BJ (cell line): ENCODE measurements around the gene SREBF1. TPM values are rescaled to one million over a fixed set of nuclear protein-coding genes. Genes with fewer than 3 reads are reported as not detected.

Experiments
- CTCF ChIA-PET: fragments of 350-600 bp; formaldehyde crosslinking; extraction: SDS; loops from one replicate; lab custom pipeline; 2021; ENCODE audit warnings: antibody characterized with exemption, inconsistent platforms; lab: Yijun Ruan, JAX
- POLR2A ChIA-PET: fragments of 300-600 bp; sonication (Branson Sonifier 250); formaldehyde crosslinking; extraction: SDS; loops from one replicate; lab custom pipeline; 2021; ENCODE audit warnings: antibody characterized with exemption; lab: Charles Lee
- DNase-seq: peaks from one replicate; pipeline ENCODE4 v3.0.0-alpha.2; 2011; ENCODE audit warnings: low read depth
- H3K27me3 ChIP-seq: 2 replicates; pipeline ENCODE4 v1.6.0; 2011; ENCODE audit warnings: low read length; ENCODE audit not compliant: control insufficient read depth, insufficient read depth
- H3K36me3 ChIP-seq: 2 replicates; pipeline ENCODE4 v1.5.1; 2011; ENCODE audit warnings: low read length; ENCODE audit not compliant: control insufficient read depth, insufficient read depth
- H3K4me3 ChIP-seq: 2 replicates; pipeline ENCODE4 v1.5.1; 2011; ENCODE audit warnings: low read depth, mild to moderate bottlenecking, control low read depth, low read length
- polyA plus RNA-seq: library from polyadenylated mRNA; depleted of rRNA; stranded (reverse); fragments of >200 nt; gene quantifications from 2 replicates; pipeline ENCODE4 v1.2.3, GENCODE V29; 2011
- TF ChIP-seq, protein P1 (sequence below): IDR thresholded peaks from 2 replicates; pipeline ENCODE4 v1.5.1; 2011; ENCODE audit warnings: low read depth, mild to moderate bottlenecking, control low read depth, inconsistent platforms, low read length, moderate library complexity; ENCODE audit not compliant: insufficient read depth

The SREBF1 gene
- polyA plus RNA-seq, 1 experiment, result 27.7 TPM

DNA sequence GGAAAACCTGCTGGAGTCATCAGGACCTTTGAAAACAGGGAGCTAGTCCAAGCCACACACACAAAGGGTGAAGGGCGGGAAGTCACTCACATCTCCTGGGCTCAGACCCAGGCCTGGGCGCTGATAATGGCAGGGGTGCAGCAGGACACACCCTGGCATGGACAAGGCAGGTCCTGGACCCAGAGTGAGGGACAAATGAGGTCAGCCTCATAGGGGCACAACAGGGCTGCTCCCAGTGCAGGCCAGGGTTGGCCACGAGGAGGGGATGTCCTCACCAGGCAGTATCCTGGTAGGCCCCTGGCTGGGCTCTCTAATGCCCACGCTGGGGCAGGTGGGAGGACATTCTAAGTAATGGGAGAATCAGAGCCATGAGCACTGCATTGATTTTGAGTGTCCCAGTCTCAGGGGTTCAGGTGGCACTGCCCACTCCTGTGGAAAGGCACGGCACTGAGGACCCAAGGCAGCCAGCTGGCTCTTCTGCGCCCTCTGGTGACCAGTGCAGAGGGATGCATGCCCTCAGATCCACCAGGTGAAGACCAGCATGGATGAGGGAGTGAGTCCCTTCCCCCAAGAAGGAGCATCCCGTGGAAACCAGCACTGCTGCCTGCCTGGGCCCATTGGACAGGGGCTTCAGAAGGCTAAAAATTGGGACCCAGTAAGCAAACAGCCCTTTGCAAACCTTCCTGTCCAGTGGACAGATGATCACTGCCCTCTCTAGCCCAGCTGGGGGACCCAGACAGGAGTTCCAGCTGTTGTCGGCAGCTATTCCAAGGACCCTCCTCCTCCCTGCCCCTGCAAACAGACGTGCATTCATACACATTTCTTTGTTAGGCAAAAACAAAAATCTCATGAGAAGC, 23.4 kb upstream of the SREBF1 start:
- H3K27me3 ChIP-seq, result no peaks in the 10 kb centered on the region
- no peak overlapping the region for H3K4me3 ChIP-seq
- POLR2A ChIA-PET, result no interaction called here
- peaks cover 3% of the 10 kb centered on the region for H3K36me3 ChIP-seq
- TF ChIP-seq, protein P1, sequence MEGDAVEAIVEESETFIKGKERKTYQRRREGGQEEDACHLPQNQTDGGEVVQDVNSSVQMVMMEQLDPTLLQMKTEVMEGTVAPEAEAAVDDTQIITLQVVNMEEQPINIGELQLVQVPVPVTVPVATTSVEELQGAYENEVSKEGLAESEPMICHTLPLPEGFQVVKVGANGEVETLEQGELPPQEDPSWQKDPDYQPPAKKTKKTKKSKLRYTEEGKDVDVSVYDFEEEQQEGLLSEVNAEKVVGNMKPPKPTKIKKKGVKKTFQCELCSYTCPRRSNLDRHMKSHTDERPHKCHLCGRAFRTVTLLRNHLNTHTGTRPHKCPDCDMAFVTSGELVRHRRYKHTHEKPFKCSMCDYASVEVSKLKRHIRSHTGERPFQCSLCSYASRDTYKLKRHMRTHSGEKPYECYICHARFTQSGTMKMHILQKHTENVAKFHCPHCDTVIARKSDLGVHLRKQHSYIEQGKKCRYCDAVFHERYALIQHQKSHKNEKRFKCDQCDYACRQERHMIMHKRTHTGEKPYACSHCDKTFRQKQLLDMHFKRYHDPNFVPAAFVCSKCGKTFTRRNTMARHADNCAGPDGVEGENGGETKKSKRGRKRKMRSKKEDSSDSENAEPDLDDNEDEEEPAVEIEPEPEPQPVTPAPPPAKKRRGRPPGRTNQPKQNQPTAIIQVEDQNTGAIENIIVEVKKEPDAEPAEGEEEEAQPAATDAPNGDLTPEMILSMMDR, result peak; percentile 96
- CTCF ChIA-PET, result interaction anchor here (0.6 to 6.9 kb wide), 21 partner anchors 10 to 185 kb away, joined by 3 to 78 read pairs (median 5); partner anchors contain the start of gene SREBF1
- DNase-seq, result no peak

DNA sequence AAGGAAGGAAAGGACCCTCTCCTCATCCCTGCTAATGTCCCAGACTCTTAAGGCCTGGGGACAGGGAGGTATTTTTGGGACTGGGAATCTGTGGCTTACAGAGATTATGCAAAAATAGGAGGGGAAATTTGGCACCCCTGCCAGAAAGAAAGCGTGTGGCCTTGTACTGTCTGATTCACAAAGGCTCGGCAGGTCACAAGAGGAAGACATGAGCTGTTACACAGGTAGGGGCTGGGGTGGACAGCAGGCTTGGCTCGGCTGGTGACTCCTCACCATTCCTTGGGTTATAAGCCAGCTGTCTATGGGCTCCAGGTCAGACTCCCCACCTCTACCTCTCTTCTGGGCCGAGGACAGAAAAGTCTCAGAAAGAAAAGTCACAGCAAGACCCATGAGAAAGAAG, 20.7 kb upstream of the SREBF1 start:
- no peak for DNase-seq
- ChIA-PET CTCF (interaction anchor here (0.8 to 1.5 kb wide), 5 partner anchors 9 to 177 kb away, joined by 3 to 4 read pairs (median 3); no protein-coding TSS in a partner anchor), POLR2A (no interaction called here)

DNA sequence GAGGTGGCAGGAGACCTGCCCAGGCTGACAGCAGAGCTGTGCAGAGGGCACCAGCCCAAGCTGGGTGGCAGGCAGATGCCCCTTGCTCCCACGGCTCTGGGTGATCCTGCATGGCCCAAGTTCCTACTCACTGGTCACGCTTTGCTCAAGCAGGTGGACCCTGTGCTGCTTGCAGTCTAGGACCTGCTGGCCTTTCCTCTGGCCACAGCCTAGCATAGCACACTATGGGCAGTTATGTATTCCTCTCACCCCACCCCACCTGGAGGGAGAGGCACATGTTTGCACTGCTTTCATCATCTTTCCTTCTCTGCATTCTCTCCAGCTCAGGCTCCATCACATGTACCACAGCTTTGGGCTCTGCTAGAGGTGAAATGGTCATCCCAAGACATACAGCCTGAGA, 19.6 kb upstream of the SREBF1 start:
- TF ChIP-seq, protein P1, result no peak
- CTCF ChIA-PET, result interaction anchor here (1.1 kb wide), 1 partner anchor 63 kb away, joined by 3 read pairs; no protein-coding TSS in a partner anchor
- POLR2A ChIA-PET, result no interaction called here
- no peak for DNase-seq
- H3K4me3 ChIP-seq, result no peak overlapping the region
- no peaks in the 10 kb centered on the region for H3K27me3 ChIP-seq
- peaks cover 2% of the 10 kb centered on the region for H3K36me3 ChIP-seq

More for the DNA sequence above, 20.7 kb upstream of the SREBF1 start:
- H3K36me3 ChIP-seq, result peaks cover 2% of the 10 kb centered on the region
- TF ChIP-seq, protein P1, result no peak
- no peaks in the 10 kb centered on the region for H3K27me3 ChIP-seq
- H3K4me3 ChIP-seq, result no peak overlapping the region

DNA sequence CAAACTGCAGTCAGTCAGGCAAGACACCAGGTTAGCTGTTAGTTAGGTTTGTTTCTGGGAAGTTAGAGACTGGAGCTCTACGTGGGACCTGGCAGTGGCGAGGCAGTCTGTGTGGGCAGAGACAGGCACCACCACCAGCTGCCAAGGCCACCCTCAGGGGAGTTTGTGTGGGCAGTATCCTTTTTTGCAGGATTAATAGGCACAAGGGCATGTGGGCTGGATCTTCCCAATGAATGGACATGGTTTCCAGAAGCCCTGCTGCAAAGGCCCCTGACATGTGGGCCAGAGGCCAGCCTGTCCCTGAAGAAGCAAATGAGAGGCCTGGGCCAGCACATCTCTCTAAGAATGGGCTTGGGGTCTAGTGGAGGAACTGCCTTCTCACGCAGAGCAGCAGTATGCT, 19.2 kb upstream of the SREBF1 start:
- TF ChIP-seq, protein P1, result no peak
- ChIA-PET POLR2A (no interaction called here), CTCF (interaction anchor here (1.1 to 1.5 kb wide), 3 partner anchors 38 to 64 kb away, joined by 3 to 5 read pairs (median 3); no protein-coding TSS in a partner anchor)
- DNase-seq, result no peak
- Histone ChIP-seq H3K27me3 (no peaks in the 10 kb centered on the region), H3K4me3 (no peak overlapping the region), H3K36me3 (peaks cover 2% of the 10 kb centered on the region)

DNA sequence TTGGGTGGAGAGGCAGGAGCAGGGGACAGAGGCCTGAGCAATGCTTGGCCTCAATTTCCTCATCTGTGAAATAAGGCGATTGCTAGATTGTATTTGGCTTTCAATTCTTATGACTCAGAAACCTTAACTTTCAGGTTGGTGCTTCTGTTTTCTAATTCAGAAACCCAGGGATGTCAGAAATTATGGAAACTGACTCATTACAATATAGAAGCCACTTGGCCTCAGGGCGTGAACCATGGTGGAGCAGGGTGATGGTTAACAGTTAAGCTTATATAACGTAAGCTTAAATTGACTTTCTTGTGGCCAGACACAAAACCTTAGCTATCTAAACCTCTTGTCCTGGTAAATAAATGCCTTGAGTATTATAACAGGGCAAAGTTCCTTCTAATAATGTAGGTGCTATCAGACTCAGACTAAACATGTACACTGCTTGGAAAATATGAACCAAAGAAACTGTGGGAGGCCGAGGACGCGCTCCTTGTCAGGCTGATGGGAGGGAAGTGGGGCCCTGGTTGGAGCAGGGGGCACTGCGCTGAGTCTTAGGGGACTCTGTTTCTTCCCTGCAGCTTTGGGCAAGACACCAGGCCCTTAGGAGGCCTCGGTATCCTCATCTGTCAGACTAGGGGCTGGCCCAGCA, 17.1 kb upstream of the SREBF1 start:
- ChIA-PET CTCF (interaction anchor here (1.6 kb wide), 1 partner anchor 171 kb away, joined by 3 read pairs; no protein-coding TSS in a partner anchor), POLR2A (no interaction called here)
- TF ChIP-seq, protein P1, result no peak
- no peaks in the 10 kb centered on the region; the same call in none of the 2 replicates for H3K36me3 ChIP-seq
- H3K27me3 ChIP-seq, result no peaks in the 10 kb centered on the region
- DNase-seq, result no peak
- H3K4me3 ChIP-seq, result no peak overlapping the region
